NCI-H1694 treated with DMSO at 0.1 percent for 48 hours (cell line): ENCODE measurements around the gene OR6C74.

ENCODE experiments used
- DNase-seq: peaks from one replicate; lab custom pipeline; 2025; lab: John Stamatoyannopoulos, UW

OR6C74 gene

DNA sequence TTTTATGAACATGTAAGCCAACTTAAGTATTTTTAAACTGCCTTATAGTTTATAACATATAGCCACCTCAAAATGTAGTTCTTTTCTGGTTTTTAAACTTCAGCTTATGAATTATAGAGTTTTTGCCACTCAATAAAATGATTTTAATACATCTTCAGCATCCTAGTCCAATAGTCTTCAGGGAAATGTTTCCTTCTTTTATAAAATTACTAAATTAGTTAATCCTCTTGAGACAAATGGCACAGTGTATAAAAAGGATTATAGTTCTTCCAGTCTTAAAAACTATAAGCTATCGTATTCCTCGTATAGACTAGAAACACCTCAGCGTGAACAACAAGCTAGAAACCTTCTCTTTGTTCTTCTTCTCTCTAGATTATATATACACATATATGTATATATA lies at the start of gene OR6C74:
OR6C74 (plus strand) TSS at position 301 of the 400 bp plus-strand sequence. CDS start 2,679 bp downstream, outside the sequence.
- no peak for DNase-seq

DNA sequence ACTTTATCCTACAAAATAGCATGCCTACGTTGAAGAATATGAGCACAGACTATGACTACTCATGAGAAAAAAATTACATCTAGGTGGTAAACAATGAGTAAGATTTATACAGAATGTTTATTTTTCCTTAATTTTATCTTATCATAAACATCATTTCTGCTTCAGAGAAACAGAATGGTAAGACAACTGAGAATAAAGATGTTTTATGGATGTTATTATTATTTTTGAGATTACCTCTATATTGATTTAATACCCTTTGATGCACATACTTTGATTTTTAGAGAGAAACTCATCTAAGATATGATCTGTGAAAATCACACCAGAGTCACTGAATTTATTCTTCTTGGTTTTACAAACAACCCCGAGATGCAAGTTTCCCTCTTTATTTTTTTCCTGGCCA lies 23.7 kb upstream of the OR6C74 start, which contains the start of gene OR10A7:
OR10A7 (plus strand) TSS at position 301 of the 400 bp plus-strand sequence; CDS start at position 301, 0 bp downstream.
- DNase-seq = no peak

DNA sequence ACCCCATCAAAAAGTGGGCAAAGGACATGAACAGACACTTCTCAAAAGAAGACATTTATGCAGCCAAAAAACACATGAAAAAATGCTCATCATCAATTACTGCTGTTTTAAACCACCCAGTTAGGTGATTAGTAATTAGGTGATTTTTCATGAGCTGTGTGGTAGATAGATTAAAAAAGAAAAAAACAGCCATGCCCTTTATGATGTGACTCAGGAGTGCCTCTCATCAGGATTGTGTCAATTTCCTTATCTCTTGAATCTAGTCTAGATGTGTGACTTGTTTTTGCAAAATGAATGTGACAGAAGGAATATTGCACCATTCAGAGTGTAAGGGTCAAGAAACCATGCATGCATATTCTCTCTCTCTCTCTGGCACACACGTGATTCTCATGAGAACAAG lies 17.9 kb upstream of the OR6C74 start:
- no peak for DNase-seq

DNA sequence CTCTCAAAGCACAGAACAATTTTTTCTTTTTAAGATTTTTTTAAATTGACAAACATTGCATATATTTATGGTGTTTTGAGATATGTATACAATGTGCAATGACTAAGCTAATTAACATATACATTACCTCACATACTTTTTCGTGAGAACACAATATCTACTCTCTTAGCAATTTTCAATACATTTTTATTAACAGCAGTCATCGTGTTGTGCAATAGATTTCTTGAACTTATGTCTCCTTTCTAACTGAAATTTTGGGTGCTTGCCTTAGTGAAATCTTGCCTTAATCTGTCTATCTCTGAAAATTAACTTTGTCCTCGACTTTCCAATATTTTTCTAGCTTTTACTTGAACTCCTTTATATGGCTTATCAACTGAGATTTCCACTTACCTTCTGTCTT lies 16.8 kb upstream of the OR6C74 start:
- no peak for DNase-seq

DNA sequence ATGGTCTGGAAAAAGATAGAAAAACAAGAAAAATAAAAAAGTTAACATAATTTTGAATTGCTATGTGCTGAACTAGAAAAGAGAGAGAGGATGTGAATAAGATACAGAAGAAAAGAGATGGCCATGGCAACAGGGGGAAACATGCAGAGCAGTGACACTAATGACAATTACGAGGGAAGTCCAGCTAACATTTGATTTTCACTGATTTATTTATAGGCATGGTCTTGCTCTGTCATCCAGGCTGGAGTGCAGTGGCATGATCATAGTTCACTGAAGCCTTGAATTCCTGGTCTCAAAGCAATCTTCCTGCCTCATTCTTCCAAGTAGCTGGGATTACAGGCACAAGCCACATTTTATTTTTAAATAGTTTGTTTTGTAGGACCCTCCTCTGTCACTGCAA lies 1.8 kb downstream of the OR6C74 start:
- DNase-seq = no peak

DNA sequence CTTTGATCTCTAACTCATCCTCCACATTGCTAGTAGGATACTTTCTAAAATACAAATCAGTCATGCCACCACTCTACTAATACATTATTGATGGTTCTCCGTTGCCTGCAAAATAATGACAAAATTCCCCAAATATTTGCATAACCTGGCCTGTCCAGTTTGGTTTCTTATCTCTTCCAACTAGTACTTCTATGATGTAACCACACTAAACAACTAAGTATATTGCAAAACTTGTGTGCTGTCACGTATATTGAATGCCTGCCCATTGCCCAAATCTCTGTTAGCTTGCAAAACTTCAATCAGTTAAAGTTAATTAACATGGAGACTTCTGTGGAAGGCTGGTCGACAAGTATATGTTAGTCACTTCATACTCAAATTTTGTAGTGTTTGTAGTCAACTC lies 6.5 kb downstream of the OR6C74 start:
- DNase-seq = no peak

GRCh38 chr12:55253281-55253680 lies 8.9 kb downstream of the OR6C74 start:
- no peak for DNase-seq

GRCh38 chr12:55256831-55257230 lies 12.4 kb downstream of the OR6C74 start:
- DNase-seq = no peak

DNA sequence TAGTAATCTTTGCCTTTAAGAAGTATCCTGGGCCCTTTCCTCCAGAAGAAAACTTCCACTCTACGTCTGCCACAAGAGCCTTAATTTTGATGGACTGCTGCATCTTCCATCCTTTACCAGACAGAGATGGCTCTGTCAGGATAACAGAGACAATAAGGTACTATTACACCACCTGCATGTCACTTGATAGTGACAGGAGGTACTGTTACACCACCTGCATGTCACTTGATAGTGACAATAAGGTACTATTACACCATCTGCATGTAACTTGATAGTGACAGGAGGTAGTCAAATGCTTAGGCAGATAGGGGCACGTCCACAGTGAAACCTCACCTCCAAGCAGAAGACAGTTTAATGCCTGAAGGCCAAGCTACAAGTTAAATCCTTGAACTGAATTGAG lies 13.9 kb downstream of the OR6C74 start:
- no peak for DNase-seq

DNA sequence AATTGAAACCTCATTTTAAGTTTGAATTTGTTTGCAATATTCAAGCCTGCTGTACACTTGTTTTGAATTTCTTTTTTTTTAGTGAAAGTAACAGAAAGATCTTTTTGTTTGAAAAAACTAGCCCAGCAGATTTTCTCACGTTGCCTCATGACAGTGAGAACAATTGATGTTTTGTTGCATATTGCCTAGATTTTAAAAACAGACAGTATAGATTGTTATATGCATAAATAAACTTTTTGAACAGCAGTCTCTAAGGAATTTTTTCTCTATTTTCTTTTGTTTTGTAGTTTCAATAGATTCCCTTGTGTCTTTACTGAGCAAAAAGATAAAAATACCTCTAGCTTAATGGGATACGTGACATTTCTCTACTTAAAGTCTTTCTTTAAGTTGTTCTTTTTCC lies 36.6 kb downstream of the OR6C74 start:
- no peak for DNase-seq

DNA sequence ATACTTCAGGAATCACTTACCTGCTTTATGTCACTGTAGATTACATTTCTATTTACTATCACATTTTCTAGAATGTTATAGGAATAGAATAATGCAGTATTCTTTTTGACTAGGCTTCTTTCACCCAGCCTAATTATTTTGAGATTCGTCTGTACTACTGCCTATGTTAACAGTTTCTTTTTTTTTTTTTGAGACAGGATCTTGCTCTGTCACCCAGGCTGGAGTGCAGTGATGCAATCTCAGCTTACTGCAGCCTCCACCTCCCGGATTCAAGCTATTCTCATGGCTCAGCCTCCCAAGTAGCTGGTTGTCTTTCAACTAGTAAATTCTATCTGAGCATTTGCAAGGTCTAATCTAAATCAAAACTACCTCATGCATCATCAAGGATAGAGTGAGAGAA lies 45.6 kb downstream of the OR6C74 start:
- DNase-seq = no peak
